ENCODE results near the gene ADSL. TPM values are rescaled to one million over a fixed set of nuclear protein-coding genes. Genes with fewer than 3 reads are reported as not detected.

ADSL gene
- total and polyA plus RNA-seq, 9 of the 15 experiments (the other 6 are each of a cell fraction or from before 2014, with no cell fraction given), result 112 to 322 (median 146) TPM

DNA sequence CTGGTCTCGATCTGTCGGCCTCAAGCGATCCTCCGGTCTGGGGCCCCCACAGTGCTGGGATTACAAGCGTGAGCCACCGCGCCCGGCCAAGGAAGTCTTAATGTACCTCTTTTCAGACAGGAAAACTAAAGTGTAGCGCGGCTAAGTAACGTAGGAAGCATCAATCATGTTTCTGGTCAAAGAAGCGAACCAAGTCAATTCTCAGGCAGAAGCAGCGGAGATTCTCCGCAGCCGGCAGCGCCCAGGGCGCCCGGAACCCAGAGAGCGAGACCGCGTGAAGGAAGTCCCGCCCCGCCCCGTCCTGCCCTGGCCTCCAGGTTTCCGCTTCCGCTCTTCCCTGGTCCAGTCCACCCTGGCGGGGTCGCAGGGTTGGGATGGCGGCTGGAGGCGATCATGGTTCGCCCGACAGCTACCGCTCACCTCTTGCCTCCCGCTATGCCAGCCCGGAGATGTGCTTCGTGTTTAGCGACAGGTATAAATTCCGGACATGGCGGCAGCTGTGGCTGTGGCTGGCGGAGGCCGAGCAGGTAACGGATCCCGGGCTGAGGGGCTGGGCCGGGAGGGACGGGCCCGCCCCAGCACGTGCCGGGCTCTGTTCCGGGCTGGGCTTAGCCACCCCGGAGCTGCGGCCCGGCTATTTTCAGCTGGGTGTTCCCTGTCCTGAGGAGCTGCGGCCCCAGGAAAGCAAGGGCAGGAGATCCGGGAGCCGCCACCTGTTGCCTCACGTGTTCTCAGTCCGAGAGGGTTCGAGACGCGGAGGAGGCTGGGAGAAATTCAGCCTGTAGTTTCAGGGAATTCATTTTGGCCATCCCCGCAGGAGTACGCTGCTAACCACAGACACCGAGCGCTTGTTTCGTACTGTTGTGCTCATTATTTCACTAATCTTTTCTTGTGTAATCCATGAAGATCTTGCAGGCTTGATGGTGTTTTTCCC, at the start of gene ADSL (continued):
- TF ChIP-seq ZBTB11 (CRISPR knock-in tag; IDR thresholded peaks at IDR 0.05) (peak in 2 of 3 experiments; percentile 37 to 92; a peak in 2 of 6 replicates), LEF1 (IDR thresholded peaks at IDR 0.05) (peak; percentile 67), ZNF445 (CRISPR knock-in tag; IDR thresholded peaks at IDR 0.05; ENCODE audit: low read depth) (no peak), ZNF740 (CRISPR knock-in tag; IDR thresholded peaks at IDR 0.05) (no peak), ZNF740 (tag; IDR thresholded peaks at IDR 0.05) (no peak), PML (IDR thresholded peaks at IDR 0.05; ENCODE audit: low read length) (peak; percentile 67), RFX5 (IDR thresholded peaks at IDR 0.05; ENCODE audit: low read depth, low read length) (no peak), ZNF511 (CRISPR knock-in tag; IDR thresholded peaks at IDR 0.05) (no peak; the same call in 1 of the 2 replicates), ETV1 (tag; conservative IDR thresholded peaks at IDR 0.05; ENCODE audit: low read depth) (peak; percentile 59), SNRNP70 (optimal IDR thresholded peaks at IDR 0.05; ENCODE audit: low read depth, low read length) (no peak), SMC3 (conservative IDR thresholded peaks at IDR 0.05; ENCODE audit: insufficient read depth, low read depth, low read length) (no peak), ZNF316 (IDR thresholded peaks at IDR 0.05) (no peak), EGR1 (conservative IDR thresholded peaks at IDR 0.05) (no peak), TAF9B (IDR thresholded peaks at IDR 0.05; ENCODE audit: partially characterized antibody) (peak; percentile 79), SIN3A (IDR thresholded peaks at IDR 0.05; ENCODE audit: borderline replicate concordance in 2 of 2, control insufficient read depth in 1 of 2, low read depth in 2 of 2, low read length in 2 of 2) (peak; percentile 87 to 89; a peak in 3 of 4 replicates), EP300 (IDR thresholded peaks at IDR 0.05; ENCODE audit: low read length) (no peak; the same call in 1 of the 2 replicates)
- TF ChIP-seq, protein P1, sequence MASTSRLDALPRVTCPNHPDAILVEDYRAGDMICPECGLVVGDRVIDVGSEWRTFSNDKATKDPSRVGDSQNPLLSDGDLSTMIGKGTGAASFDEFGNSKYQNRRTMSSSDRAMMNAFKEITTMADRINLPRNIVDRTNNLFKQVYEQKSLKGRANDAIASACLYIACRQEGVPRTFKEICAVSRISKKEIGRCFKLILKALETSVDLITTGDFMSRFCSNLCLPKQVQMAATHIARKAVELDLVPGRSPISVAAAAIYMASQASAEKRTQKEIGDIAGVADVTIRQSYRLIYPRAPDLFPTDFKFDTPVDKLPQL (IDR thresholded peaks at IDR 0.05; ENCODE audit: extremely low read depth, insufficient read length), result no peak
- TF ChIP-seq, protein P2, sequence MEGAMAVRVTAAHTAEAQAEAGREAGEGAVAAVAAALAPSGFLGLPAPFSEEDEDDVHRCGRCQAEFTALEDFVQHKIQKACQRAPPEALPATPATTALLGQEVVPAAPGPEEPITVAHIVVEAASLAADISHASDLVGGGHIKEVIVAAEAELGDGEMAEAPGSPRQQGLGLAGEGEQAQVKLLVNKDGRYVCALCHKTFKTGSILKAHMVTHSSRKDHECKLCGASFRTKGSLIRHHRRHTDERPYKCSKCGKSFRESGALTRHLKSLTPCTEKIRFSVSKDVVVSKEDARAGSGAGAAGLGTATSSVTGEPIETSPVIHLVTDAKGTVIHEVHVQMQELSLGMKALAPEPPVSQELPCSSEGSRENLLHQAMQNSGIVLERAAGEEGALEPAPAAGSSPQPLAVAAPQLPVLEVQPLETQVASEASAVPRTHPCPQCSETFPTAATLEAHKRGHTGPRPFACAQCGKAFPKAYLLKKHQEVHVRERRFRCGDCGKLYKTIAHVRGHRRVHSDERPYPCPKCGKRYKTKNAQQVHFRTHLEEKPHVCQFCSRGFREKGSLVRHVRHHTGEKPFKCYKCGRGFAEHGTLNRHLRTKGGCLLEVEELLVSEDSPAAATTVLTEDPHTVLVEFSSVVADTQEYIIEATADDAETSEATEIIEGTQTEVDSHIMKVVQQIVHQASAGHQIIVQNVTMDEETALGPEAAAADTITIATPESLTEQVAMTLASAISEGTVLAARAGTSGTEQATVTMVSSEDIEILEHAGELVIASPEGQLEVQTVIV (CRISPR knock-in tag; IDR thresholded peaks at IDR 0.05; ENCODE audit: borderline replicate concordance), result no peak

Data from K562 (cell line).